ENCODE data around the gene LRRC51. TPM values are rescaled to one million over a fixed set of nuclear protein-coding genes. Genes with fewer than 3 reads are reported as not detected.

LRRC51 gene
- total RNA-seq, 2 experiments from 2014 or later: 6.8 to 8.3 TPM

Small RNAs within 50 kb of the gene (microRNA-seq; reads per million reads assigned to microRNA genes)
- gene MIR3165 (ENCODE audit: borderline microRNAs expressed, borderline replicate concordance): not detected

Other genes starting within 250 kb of the LRRC51 start
- not detected for gene DEFB108B, start 247.7 kb upstream of the LRRC51 start, total RNA-seq
- not detected for gene DEFB131B, start 202.4 kb upstream of the LRRC51 start, total RNA-seq
- 10 to 100 TPM; 14.2 to 16.4 TPM for gene XNDC1N, start 152.3 kb upstream of the LRRC51 start, total RNA-seq
- 10 to 100 TPM; 15.4 to 16.8 TPM for gene RNF121, start 151.8 kb upstream of the LRRC51 start, total RNA-seq
- gene IL18BP, start 81.9 kb upstream of the LRRC51 start, total RNA-seq: 1 to 10 TPM; 4.1 to 5.4 TPM
- 100 to 1,000 TPM; 189 to 194 TPM for gene NUMA1, start 308 bp upstream of the LRRC51 start, total RNA-seq
- 10 to 100 TPM; 39.1 to 41.8 TPM for gene LAMTOR1, start 22.4 kb downstream of the LRRC51 start, total RNA-seq
- not detected for gene TOMT, start 25.1 kb downstream of the LRRC51 start, total RNA-seq
- 10 to 100 TPM; 69.1 to 70.3 TPM for gene ANAPC15, start 31.8 kb downstream of the LRRC51 start, total RNA-seq
- gene FOLR3, start 54.9 kb downstream of the LRRC51 start, total RNA-seq: not detected
- gene FOLR1, start 111.3 kb downstream of the LRRC51 start, total RNA-seq: not detected
- gene FOLR2, start 135.9 kb downstream of the LRRC51 start, total RNA-seq: not detected
- 10 to 100 TPM; 67.1 to 74.0 TPM for gene INPPL1, start 143.9 kb downstream of the LRRC51 start, total RNA-seq
- gene PHOX2A, start 163.3 kb downstream of the LRRC51 start, total RNA-seq: not detected

Data from activated naive CD4-positive, alpha-beta T cell treated with anti-CD3 and anti-CD28 coated beads for 36 hours (primary cell).